Caco-2 (cell line): ENCODE measurements around the gene MACROH2A2. TPM values are rescaled to one million over a fixed set of nuclear protein-coding genes. Genes with fewer than 3 reads are reported as not detected.

Experiments
- BruUV-seq: library from RNA; stranded (reverse); fragments of 400-500 nt; replicated peaks from 2 replicates; lab custom pipeline; 2021; lab: Mats Ljungman, UMichigan
- CTCF ChIA-PET: fragments of 300-600 bp; sonication (Branson Sonifier 250); formaldehyde crosslinking; loops from one replicate; lab custom pipeline; 2022; ENCODE audit warnings: antibody characterized with exemption; lab: Charles Lee
- POLR2A ChIA-PET: fragments of 300-600 bp; sonication (Branson Sonifier 250); formaldehyde crosslinking; loops from one replicate; lab custom pipeline; 2022; ENCODE audit warnings: antibody characterized with exemption; lab: Charles Lee
- DNase-seq, 2 experiments: peaks; one replicate each; pipeline versions ENCODE4 v3.0.0 to v3.0.0-alpha.2; 2020 to 2022
- H3K27me3 ChIP-seq: replicated peaks from 2 replicates; pipeline ENCODE4 v1.6.0; 2011; ENCODE audit warnings: low read length; ENCODE audit not compliant: control insufficient read depth, insufficient read depth
- H3K36me3 ChIP-seq: 2 replicates; pipeline ENCODE4 v1.5.1; 2011; ENCODE audit warnings: low read length; ENCODE audit not compliant: control insufficient read depth, insufficient read depth
- H3K4me1 ChIP-seq: fragments of 250-450 bp; sonication (Bioruptor Pico); 2 replicates; pipeline ENCODE4 v1.5.1; 2020; ENCODE audit warnings: mild to moderate bottlenecking
- H3K4me3 ChIP-seq: 2 replicates; pipeline ENCODE4 v1.5.1; 2011; ENCODE audit warnings: low read depth, mild to moderate bottlenecking, control low read depth, low read length
- H3K9me3 ChIP-seq: fragments of 250-450 bp; sonication (Bioruptor Pico); 2 replicates; pipeline ENCODE4 v1.5.1; 2020; ENCODE audit warnings: mild to moderate bottlenecking, moderate library complexity
- H3K27ac Mint-ChIP-seq: one replicate; pipeline ENCODE4 v1.8.0; 2022; ENCODE audit warnings: mixed read lengths; ENCODE audit not compliant: unreplicated experiment
- H3K27me3 Mint-ChIP-seq: one replicate; pipeline ENCODE4 v1.8.0; 2022; ENCODE audit warnings: mixed read lengths; ENCODE audit not compliant: insufficient read depth, unreplicated experiment
- H3K36me3 Mint-ChIP-seq: one replicate; pipeline ENCODE4 v1.8.0; 2022; ENCODE audit warnings: mild to moderate bottlenecking, mixed read lengths; ENCODE audit not compliant: insufficient read depth, unreplicated experiment
- H3K4me1 Mint-ChIP-seq: one replicate; pipeline ENCODE4 v1.8.0; 2022; ENCODE audit warnings: low read depth, mixed read lengths; ENCODE audit not compliant: unreplicated experiment
- H3K4me3 Mint-ChIP-seq: one replicate; pipeline ENCODE4 v1.8.0; 2022; ENCODE audit warnings: mild to moderate bottlenecking, moderate library complexity, mixed read lengths; ENCODE audit not compliant: unreplicated experiment
- H3K9me3 Mint-ChIP-seq: one replicate; pipeline ENCODE4 v1.8.0; 2022; ENCODE audit warnings: mixed read lengths; ENCODE audit not compliant: unreplicated experiment
- intact Hi-C: fragments of 100-400 bp; cut with micrococcal nuclease; formaldehyde crosslinking; loops from one replicate; pipeline ENCODE4 v1.10.0; 2022; ENCODE audit not compliant: unreplicated experiment
- total RNA-seq: library from RNA; stranded (reverse); gene quantifications from 2 replicates; pipeline ENCODE4 v1.2.3, GENCODE V29; 2022
- TF ChIP-seq, protein P1 (sequence below), 2 experiments: fragments of 200-600 bp in 1 of 2; IDR thresholded peaks; 1 replicate in 1 of 2; 2 replicates in 1 of 2; pipeline versions ENCODE4 v1.5.1 to v1.8.0; 2011 to 2022; ENCODE audit warnings: antibody characterized with exemption in 1 of 2, control low read depth in 1 of 2, inconsistent platforms in 1 of 2, low read depth in 1 of 2, low read length in 1 of 2, mild to moderate bottlenecking in 1 of 2, moderate library complexity in 1 of 2; ENCODE audit not compliant: insufficient read depth in 1 of 2, severe bottlenecking in 1 of 2, unreplicated experiment in 1 of 2

The MACROH2A2 gene
- total RNA-seq, 1 experiment from 2014 or later = 6.1 TPM

DNA sequence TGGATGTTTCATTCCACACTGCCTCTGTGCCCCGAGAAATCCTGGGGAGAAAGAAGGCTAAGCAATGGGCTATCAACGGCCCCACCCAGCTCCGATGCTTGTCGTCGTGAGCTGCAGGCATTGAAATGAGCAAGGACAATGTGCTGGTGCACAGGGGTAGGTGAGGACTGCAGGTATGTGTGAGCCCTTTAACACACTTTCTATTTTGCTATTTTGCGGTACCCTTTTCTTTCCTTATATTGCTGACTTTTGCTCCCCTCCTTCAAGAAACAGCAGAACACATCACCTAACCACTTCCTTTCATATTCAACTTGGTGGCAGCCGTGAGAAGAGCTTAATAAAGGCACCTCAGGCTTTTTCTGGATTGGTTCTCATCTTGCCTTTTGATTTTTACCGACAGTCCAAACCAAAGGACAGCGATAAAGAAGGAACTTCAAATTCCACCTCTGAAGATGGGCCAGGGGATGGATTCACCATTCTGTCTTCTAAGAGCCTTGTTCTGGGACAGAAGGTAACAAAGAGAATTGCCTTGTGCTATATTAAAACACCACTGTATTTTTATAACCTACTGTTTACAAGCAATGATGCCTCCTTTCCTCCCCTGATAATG is 40.8 kb downstream of the MACROH2A2 start:
- DNase-seq = no peak
- no peak overlapping the region for H3K4me3 ChIP-seq
- H3K27me3 ChIP-seq = no peaks in the 10 kb centered on the region
- Mint-ChIP-seq H3K27ac (peak overlapping the region; percentile 43), H3K9me3 (no peaks in the 10 kb centered on the region), H3K27me3 (no peaks in the 10 kb centered on the region), H3K36me3 (peaks cover 6% of the 10 kb centered on the region), H3K4me3 (no peak overlapping the region), H3K4me1 (peaks cover 45% of the 10 kb centered on the region)
- H3K36me3 ChIP-seq = no peaks in the 10 kb centered on the region
- H3K9me3 ChIP-seq = no peaks in the 10 kb centered on the region
- TF ChIP-seq, protein P1, sequence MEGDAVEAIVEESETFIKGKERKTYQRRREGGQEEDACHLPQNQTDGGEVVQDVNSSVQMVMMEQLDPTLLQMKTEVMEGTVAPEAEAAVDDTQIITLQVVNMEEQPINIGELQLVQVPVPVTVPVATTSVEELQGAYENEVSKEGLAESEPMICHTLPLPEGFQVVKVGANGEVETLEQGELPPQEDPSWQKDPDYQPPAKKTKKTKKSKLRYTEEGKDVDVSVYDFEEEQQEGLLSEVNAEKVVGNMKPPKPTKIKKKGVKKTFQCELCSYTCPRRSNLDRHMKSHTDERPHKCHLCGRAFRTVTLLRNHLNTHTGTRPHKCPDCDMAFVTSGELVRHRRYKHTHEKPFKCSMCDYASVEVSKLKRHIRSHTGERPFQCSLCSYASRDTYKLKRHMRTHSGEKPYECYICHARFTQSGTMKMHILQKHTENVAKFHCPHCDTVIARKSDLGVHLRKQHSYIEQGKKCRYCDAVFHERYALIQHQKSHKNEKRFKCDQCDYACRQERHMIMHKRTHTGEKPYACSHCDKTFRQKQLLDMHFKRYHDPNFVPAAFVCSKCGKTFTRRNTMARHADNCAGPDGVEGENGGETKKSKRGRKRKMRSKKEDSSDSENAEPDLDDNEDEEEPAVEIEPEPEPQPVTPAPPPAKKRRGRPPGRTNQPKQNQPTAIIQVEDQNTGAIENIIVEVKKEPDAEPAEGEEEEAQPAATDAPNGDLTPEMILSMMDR (IDR thresholded peaks at IDR 0.05; ENCODE audit: insufficient read depth in 1 of 2, low read depth in 1 of 2, low read length in 1 of 2, severe bottlenecking in 1 of 2, unreplicated experiment in 1 of 2) = no peak
- POLR2A ChIA-PET = interaction anchor here (0.6 to 3.5 kb wide), 2 partner anchors 38 to 53 kb away, joined by 4 to 17 read pairs; partner anchors contain the start of gene TYSND1
- BruUV-seq = no TSS peak
- intact Hi-C loops = no loop called here
- peaks cover 54% of the 10 kb centered on the region for H3K4me1 ChIP-seq
- CTCF ChIA-PET = interaction anchor here (1.4 to 6.0 kb wide), 4 partner anchors 9 to 52 kb away, joined by 4 to 54 read pairs (median 10); partner anchors contain the start of gene TYSND1

DNA sequence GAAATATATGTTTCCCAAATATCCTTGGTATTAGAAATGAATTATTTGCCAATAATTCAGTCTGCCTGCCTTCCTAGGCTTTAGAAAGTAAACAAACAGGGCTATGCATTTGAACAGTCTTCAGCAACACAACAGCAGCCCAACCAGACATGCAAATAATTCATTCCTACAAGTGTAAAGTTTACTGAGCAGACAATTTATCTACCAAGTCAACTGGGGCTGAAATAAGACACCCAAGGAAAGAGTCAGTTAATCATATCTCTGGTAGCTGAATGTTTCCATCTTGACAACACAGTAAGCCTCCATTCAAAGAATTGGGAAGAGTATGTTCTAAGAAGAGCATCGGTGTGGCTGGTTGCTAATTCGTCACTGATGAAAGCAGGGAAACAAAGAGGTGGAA is 41.6 kb downstream of the MACROH2A2 start:
- no peak overlapping the region for H3K27ac Mint-ChIP-seq

DNA sequence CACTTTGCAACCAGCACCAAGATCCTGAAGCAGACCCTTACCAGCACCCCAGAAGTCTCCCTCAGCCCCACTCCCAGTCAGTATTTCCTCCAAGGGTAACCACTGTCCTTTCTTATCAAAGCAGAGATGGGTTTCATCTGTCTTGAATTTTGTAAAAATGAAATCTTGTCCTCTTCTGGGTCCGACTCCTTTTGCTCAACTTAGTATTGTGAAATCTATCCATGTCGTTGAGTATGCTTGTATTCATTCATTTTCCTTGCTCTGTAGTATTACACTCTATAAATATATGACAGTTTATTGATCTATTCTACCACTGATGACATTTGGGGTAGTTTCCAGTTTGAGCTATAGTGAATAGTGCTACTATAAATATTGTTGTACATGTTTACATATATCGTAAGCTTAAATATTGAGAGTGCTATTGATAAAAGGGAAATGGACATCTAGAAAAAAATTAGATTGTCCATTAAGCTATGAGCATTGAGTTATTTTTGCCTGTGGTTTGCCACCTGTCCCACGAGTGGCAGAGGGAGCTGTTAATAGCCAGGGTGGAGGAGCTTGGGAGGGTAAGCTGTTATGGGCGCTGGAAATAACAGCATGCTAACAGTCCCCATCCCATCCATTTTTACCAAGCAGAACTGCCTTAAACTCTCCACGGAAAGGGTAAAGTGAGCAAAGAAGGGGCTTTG is 43.5 kb downstream of the MACROH2A2 start:
- H3K27ac Mint-ChIP-seq = no peak overlapping the region
- Histone ChIP-seq H3K4me1 (peaks cover 33% of the 10 kb centered on the region), H3K4me3 (no peak overlapping the region), H3K9me3 (no peaks in the 10 kb centered on the region), H3K36me3 (no peaks in the 10 kb centered on the region), H3K27me3 (no peaks in the 10 kb centered on the region)
- no peaks in the 10 kb centered on the region for H3K9me3 Mint-ChIP-seq
- H3K36me3 Mint-ChIP-seq = peaks cover 2% of the 10 kb centered on the region
- intact Hi-C loops = no loop called here
- H3K4me3 Mint-ChIP-seq = no peak overlapping the region
- H3K4me1 Mint-ChIP-seq = peaks cover 31% of the 10 kb centered on the region
- ChIA-PET CTCF (interaction anchor here (0.5 to 4.3 kb wide), 5 partner anchors 9 to 619 kb away, joined by 3 to 16 read pairs (median 3); partner anchors contain the start of gene TYSND1), POLR2A (interaction anchor here (1.4 to 2.1 kb wide), 2 partner anchors 11 to 50 kb away, joined by 4 to 5 read pairs; partner anchors contain the start of gene TYSND1)
- TF ChIP-seq, protein P1 (IDR thresholded peaks at IDR 0.05; ENCODE audit: insufficient read depth in 1 of 2, low read depth in 1 of 2, low read length in 1 of 2, severe bottlenecking in 1 of 2, unreplicated experiment in 1 of 2) = no peak
- BruUV-seq = no TSS peak
- no peaks in the 10 kb centered on the region for H3K27me3 Mint-ChIP-seq
- no peak for DNase-seq

More for the DNA sequence above, 41.6 kb downstream of the MACROH2A2 start:
- H3K36me3 Mint-ChIP-seq = peaks cover 6% of the 10 kb centered on the region
- TF ChIP-seq, protein P1 (IDR thresholded peaks at IDR 0.05; ENCODE audit: insufficient read depth in 1 of 2, low read depth in 1 of 2, low read length in 1 of 2, severe bottlenecking in 1 of 2, unreplicated experiment in 1 of 2) = no peak
- peaks cover 45% of the 10 kb centered on the region for H3K4me1 ChIP-seq
- no peak overlapping the region for H3K4me3 Mint-ChIP-seq
- H3K4me3 ChIP-seq = no peak overlapping the region
- H3K27me3 ChIP-seq = no peaks in the 10 kb centered on the region
- intact Hi-C loops = no loop called here
- POLR2A ChIA-PET = interaction anchor here (3.5 kb wide), 1 partner anchor 52 kb away, joined by 17 read pairs; the partner anchor contains the start of gene TYSND1
- H3K9me3 Mint-ChIP-seq = no peaks in the 10 kb centered on the region
- DNase-seq = no peak
- peaks cover 42% of the 10 kb centered on the region for H3K4me1 Mint-ChIP-seq
- CTCF ChIA-PET = interaction anchor here (4.3 to 6.0 kb wide), 2 partner anchors 10 to 52 kb away, joined by 15 to 54 read pairs; partner anchors contain the start of gene TYSND1
- BruUV-seq = no TSS peak
- H3K9me3 ChIP-seq = no peaks in the 10 kb centered on the region
- no peaks in the 10 kb centered on the region for H3K27me3 Mint-ChIP-seq
- no peaks in the 10 kb centered on the region for H3K36me3 ChIP-seq
